Testis (tissue), 3 donors: Measurements from ENCODE around the gene MAGI2. TPM values are rescaled to one million over a fixed set of nuclear protein-coding genes. Genes with fewer than 3 reads are reported as not detected.

Experiments
- DNase-seq: peaks from one replicate; pipeline ENCODE4 v3.0.0-alpha.2; 2019
- H3K27ac ChIP-seq, 2 donors: fragments of 200-600 bp; sonication (generic); one replicate each; pipeline ENCODE4 v1.5.1; 2019
- H3K27me3 ChIP-seq: fragments of 200-600 bp; sonication (generic); one replicate; pipeline ENCODE4 v1.5.1; 2019
- H3K36me3 ChIP-seq: fragments of 200-600 bp; sonication (generic); one replicate; pipeline ENCODE4 v1.5.1; 2017; ENCODE audit warnings: low read depth; ENCODE audit errors: missing control alignments
- H3K4me1 ChIP-seq: fragments of 200-600 bp; sonication (generic); one replicate; pipeline ENCODE4 v1.5.1; 2019
- H3K4me3 ChIP-seq, 2 donors: fragments of 200-600 bp; sonication (generic); one replicate each; pipeline ENCODE4 v1.5.1; 2017 to 2019
- H3K9me3 ChIP-seq: fragments of 200-600 bp; sonication (generic); one replicate; pipeline ENCODE4 v1.5.1; 2017
- POLR2A ChIP-seq: fragments of 450-650 bp; IDR thresholded peaks from one replicate; pipeline ENCODE4 v1.6.1; 2017; ENCODE audit warnings: antibody characterized with exemption, mild to moderate bottlenecking, moderate library complexity
- WGBS, 2 donors: methylation state at CpG; one replicate each; pipeline ENCODE4 v1.1.5; 2018; 5-methylcytosine and 5-hydroxymethylcytosine counted together
- intact Hi-C: fragments of 100-400 bp; cut with DNase I; formaldehyde crosslinking; loops from one replicate; pipeline ENCODE4 v1.15.1; 2023; ENCODE audit warnings: low total_unique reads
- polyA plus RNA-seq: library from polyadenylated mRNA; stranded (reverse); fragments of 350-450 nt; fragmentation: Illumina TruSeq; extraction: RNeasy Lipid Tissue Mini Kit (QIAGEN cat#74804); gene quantifications from one replicate; pipeline ENCODE4 v1.2.3, GENCODE V29; 2014; ENCODE audit warnings: low read depth, low replicate concordance; ENCODE audit not compliant: insufficient read depth
- total RNA-seq, 2 donors: library from RNA; depleted of rRNA; stranded (reverse); fragments of >200 nt; gene quantifications; one replicate each; pipeline ENCODE4 v1.2.3, GENCODE V29; 2016
- TF ChIP-seq, protein P1 (sequence below), 3 experiments: fragments of 450-650 bp in 2 of 3; fragments of 200-600 bp in 1 of 3; sonication (generic) in 1 of 3; IDR thresholded peaks; one replicate each; pipeline ENCODE4 v1.5.1; 2016 to 2019; ENCODE audit warnings: antibody characterized with exemption in 3 of 3, mild to moderate bottlenecking in 2 of 3, moderate library complexity in 1 of 3

Gene MAGI2
- total and polyA plus RNA-seq, 3 donors from 2014 or later, result 11.2 to 13.1 (median 12.4) TPM

DNA sequence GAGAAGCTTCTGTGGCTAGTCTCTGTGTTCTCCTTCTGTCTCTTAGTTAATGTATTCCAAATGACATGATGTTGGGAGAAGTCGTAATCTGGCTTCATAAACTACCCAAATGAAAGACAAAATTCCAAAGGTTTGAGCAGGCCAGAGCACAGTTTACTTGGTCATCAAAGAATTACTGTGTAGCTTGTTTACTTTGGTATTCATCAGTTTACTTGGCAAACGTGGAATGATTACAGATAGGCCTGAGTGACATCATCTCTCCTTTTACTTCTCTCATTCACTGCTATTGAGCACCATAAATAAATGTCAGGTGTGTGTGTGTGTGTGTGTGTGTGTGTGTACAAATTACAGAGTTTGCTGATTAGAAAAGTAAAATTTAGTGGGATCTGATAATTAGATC lies 1327.6 kb downstream of the MAGI2 start:
- no peak for DNase-seq

DNA sequence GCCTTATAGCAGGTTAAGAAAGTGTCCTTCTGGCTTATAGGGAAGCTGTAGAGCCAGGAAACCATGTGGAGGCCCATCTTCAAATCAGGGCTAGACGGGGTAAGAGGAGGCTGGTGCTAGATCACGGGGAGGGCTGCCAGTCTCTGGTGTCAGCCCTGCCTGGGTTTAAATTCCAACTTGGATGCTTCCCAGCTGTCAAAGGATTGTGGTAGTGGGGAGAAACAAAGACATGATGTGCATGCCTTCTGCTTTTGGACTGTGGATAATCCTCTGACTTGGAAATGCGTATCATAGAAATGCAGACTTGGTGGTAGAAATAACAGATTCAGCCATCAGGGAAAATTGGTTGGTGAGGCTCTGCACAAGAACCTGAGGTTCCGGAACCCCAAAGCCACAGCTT lies 1329.3 kb downstream of the MAGI2 start:
- H3K27me3 ChIP-seq, result no peaks in the 10 kb centered on the region
- no peak overlapping the region for H3K27ac ChIP-seq
- H3K36me3 ChIP-seq, result no peaks in the 10 kb centered on the region
- H3K4me1 ChIP-seq, result no peaks in the 10 kb centered on the region
- H3K9me3 ChIP-seq, result no peaks in the 10 kb centered on the region
- 81 to 83% methylated on average over 4 of the region's 4 CpGs for WGBS, 2 donors
- no peak for DNase-seq
- intact Hi-C loops, result no loop called here
- TF ChIP-seq, protein P1, sequence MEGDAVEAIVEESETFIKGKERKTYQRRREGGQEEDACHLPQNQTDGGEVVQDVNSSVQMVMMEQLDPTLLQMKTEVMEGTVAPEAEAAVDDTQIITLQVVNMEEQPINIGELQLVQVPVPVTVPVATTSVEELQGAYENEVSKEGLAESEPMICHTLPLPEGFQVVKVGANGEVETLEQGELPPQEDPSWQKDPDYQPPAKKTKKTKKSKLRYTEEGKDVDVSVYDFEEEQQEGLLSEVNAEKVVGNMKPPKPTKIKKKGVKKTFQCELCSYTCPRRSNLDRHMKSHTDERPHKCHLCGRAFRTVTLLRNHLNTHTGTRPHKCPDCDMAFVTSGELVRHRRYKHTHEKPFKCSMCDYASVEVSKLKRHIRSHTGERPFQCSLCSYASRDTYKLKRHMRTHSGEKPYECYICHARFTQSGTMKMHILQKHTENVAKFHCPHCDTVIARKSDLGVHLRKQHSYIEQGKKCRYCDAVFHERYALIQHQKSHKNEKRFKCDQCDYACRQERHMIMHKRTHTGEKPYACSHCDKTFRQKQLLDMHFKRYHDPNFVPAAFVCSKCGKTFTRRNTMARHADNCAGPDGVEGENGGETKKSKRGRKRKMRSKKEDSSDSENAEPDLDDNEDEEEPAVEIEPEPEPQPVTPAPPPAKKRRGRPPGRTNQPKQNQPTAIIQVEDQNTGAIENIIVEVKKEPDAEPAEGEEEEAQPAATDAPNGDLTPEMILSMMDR (IDR thresholded peaks at IDR 0.05), result no peak
- no peak for TF ChIP-seq POLR2A
- H3K4me3 ChIP-seq, result no peak overlapping the region

More for the DNA sequence above, 1327.6 kb downstream of the MAGI2 start:
- no peak for TF ChIP-seq POLR2A
- Histone ChIP-seq H3K36me3 (no peaks in the 10 kb centered on the region), H3K4me3 (no peak overlapping the region), H3K9me3 (no peaks in the 10 kb centered on the region), H3K27ac (no peak overlapping the region), H3K27me3 (no peaks in the 10 kb centered on the region), H3K4me1 (no peaks in the 10 kb centered on the region)
- WGBS, 2 donors, result 70 to 72% methylated on average over 2 of the region's 2 CpGs
- intact Hi-C loops, result no loop called here

DNA sequence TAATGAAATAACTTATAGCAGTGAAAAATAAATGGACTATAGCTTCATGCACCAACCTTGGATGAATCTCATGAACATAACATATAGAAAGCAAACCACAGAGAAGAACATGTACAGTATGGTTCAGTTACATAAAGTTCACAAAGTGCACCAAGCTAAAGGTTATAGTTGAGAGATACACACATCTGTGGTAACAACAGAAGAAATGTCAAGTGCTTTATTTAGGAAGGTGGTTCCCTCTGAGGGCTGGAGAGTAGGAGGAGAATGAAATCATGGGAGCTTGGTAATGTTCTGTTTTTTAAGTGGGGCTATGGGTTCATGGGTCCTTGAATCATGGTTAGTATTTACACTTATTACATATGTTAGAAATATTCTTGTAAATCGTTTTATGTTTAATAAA lies 1331.6 kb downstream of the MAGI2 start:
- no peak overlapping the region for H3K4me3 ChIP-seq
- no peak for DNase-seq
- WGBS, 2 donors, result 75 to 82% methylated on average over 1 of the region's 1 CpG
- H3K4me1 ChIP-seq, result no peaks in the 10 kb centered on the region
- intact Hi-C loops, result no loop called here
- no peaks in the 10 kb centered on the region for H3K9me3 ChIP-seq
- TF ChIP-seq POLR2A, result no peak
- TF ChIP-seq, protein P1 (IDR thresholded peaks at IDR 0.05), result no peak
- H3K27ac ChIP-seq, result no peak overlapping the region
- no peaks in the 10 kb centered on the region for H3K27me3 ChIP-seq
- H3K36me3 ChIP-seq, result no peaks in the 10 kb centered on the region

DNA sequence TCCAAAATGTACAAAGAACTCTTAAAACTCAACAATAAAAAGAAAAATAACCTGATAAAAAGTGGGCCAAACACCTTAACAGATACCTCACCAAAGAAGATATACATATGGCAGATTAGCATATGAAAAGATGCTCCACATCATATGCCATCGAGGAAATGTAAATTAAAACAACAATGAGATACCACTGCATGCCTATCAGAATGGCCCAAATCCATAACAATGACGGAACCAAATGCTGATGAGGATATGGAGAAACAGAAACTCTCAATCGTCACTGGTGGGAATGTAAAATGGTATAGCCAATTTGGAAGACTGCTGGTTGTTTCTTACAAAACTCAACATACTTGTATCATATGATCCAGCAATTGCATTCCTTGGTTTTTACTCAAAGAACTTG lies 1335.0 kb downstream of the MAGI2 start:
- Histone ChIP-seq H3K9me3 (no peaks in the 10 kb centered on the region), H3K4me1 (no peaks in the 10 kb centered on the region), H3K27me3 (no peaks in the 10 kb centered on the region), H3K36me3 (no peaks in the 10 kb centered on the region), H3K4me3 (no peak overlapping the region), H3K27ac (no peak overlapping the region)
- DNase-seq, result no peak
- intact Hi-C loops, result no loop called here
- WGBS, 2 donors, result 54 to 65% methylated on average over 3 of the region's 3 CpGs
- no peak for TF ChIP-seq POLR2A
- TF ChIP-seq, protein P1 (IDR thresholded peaks at IDR 0.05), result no peak

DNA sequence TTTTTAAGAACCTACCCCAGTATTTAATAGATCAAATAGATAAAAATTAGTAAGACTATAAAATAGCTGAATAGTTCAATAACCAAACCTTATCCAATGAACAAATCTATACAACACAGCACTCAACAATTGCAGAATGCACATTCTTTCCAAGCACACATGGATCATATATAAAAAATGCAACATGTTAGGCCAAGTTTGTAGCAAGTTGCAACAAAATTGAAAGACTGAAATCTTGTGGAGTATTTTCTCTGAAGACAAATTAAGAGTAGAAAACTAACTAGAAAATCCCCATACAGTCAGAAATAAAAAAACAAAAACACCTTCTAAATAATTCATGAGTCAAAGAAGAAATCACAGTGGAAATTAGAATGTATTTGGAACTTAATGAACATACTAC lies 1337.6 kb downstream of the MAGI2 start:
- Histone ChIP-seq H3K27ac (no peak overlapping the region), H3K36me3 (no peaks in the 10 kb centered on the region), H3K27me3 (no peaks in the 10 kb centered on the region), H3K9me3 (no peaks in the 10 kb centered on the region), H3K4me1 (no peaks in the 10 kb centered on the region), H3K4me3 (no peak overlapping the region)
- intact Hi-C loops, result no loop called here
- no peak for DNase-seq
- no peak for TF ChIP-seq POLR2A
- TF ChIP-seq, protein P1 (IDR thresholded peaks at IDR 0.05), result no peak
